K562 (cell line): Measurements from ENCODE around the gene NXPH4. TPM values are rescaled to one million over a fixed set of nuclear protein-coding genes. Genes with fewer than 3 reads are reported as not detected.

Source experiments
- ARHGAP35 ChIP-seq: fragments of 450-650 bp; IDR thresholded peaks from 2 replicates; pipeline ENCODE4 v1.6.1; 2018; ENCODE audit not compliant: partially characterized antibody
- EP300 ChIP-seq: IDR thresholded peaks from 2 replicates; pipeline ENCODE4 v1.6.1; 2012; ENCODE audit warnings: low read length, improper control_type of control experiment
- EP400 ChIP-seq: fragments of 450-650 bp; IDR thresholded peaks from 2 replicates; pipeline ENCODE4 v1.6.1; 2017; ENCODE audit warnings: antibody characterized with exemption, mild to moderate bottlenecking, moderate library complexity
- FOXJ2 ChIP-seq: fragments of 200-800 bp; sonication (Bioruptor generic); IDR thresholded peaks from 2 replicates; pipeline ENCODE4 v1.6.1; 2016; ENCODE audit warnings: missing genetic modification characterization, missing compliant biosample characterization
- GTF2F1 ChIP-seq: IDR thresholded peaks from 2 replicates; pipeline ENCODE4 v1.6.1; 2011; ENCODE audit warnings: low read depth, low read length, improper control_type of control experiment
- HNRNPLL ChIP-seq: fragments of 200-400 bp; formaldehyde crosslinking; IDR thresholded peaks from 2 replicates; pipeline ENCODE4 v1.6.1; 2017; ENCODE audit warnings: low read length, low read depth, mild to moderate bottlenecking; ENCODE audit not compliant: poor library complexity, severe bottlenecking
- MCM2 ChIP-seq: fragments of 450-650 bp; IDR thresholded peaks from 2 replicates; pipeline ENCODE4 v1.6.1; 2017; ENCODE audit warnings: low read depth, mild to moderate bottlenecking
- TARDBP ChIP-seq: fragments of 450-650 bp; IDR thresholded peaks from 2 replicates; pipeline ENCODE4 v1.6.1; 2016
- ZNF134 ChIP-seq: fragments of 250-450 bp; sonication (Bioruptor Pico); conservative IDR thresholded peaks from 2 replicates; pipeline ENCODE4 v1.4.0; 2020
- ZNF224 ChIP-seq: sonication (generic); formaldehyde crosslinking; IDR thresholded peaks from 2 replicates; pipeline ENCODE4 v1.8.0; 2022; ENCODE audit warnings: mild to moderate bottlenecking, missing genetic modification reagents
- ZNF408 ChIP-seq: fragments of 250-450 bp; sonication (Bioruptor Pico); IDR thresholded peaks from 2 replicates; pipeline ENCODE4 v1.4.0; 2020; ENCODE audit warnings: low read depth, mild to moderate bottlenecking, moderate library complexity
- ZNF696 ChIP-seq: fragments of 250-450 bp; sonication (Bioruptor Pico); conservative IDR thresholded peaks from 2 replicates; pipeline ENCODE4 v1.4.0; 2020; ENCODE audit warnings: mild to moderate bottlenecking, moderate library complexity
- polyA plus RNA-seq, 8 experiments: library from polyadenylated mRNA; depleted of rRNA in 4 of 8; stranded (reverse) in 5 of 8; unstranded in 3 of 8; fragments of >200 nt; fragmentation: Nextera tagmentation in 2 of 8; fragmentation: Illumina TruSeq in 1 of 8; extraction: Ambion mirVana in 2 of 8; extraction: Trizol in 1 of 8; gene quantifications; 2 replicates each; pipeline versions ENCODE4 v1.2.1 to v1.2.3, GENCODE V29; 2011 to 2014; ENCODE audit warnings: inconsistent platforms in 1 of 8, missing spikeins in 1 of 8
- total RNA-seq, 7 experiments: library from RNA; depleted of rRNA in 6 of 7; stranded (reverse); fragments of >200 nt in 6 of 7; fragmentation: Illumina TruSeq in 2 of 7; extraction: Trizol in 2 of 7; gene quantifications; 2 replicates each; pipeline versions ENCODE4 v1.2.1 to v1.2.3, GENCODE V29; 2011 to 2021; ENCODE audit warnings: low replicate concordance in 1 of 7
- TF ChIP-seq, protein P1 (sequence below): sonication (generic); formaldehyde crosslinking; IDR thresholded peaks from 2 replicates; pipeline ENCODE4 v1.8.1; 2023; ENCODE audit warnings: missing genetic modification reagents, mild to moderate bottlenecking, borderline replicate concordance
- TF ChIP-seq, protein P2 (sequence below), 2 experiments: fragments of 250-450 bp in 1 of 2; fragments of 450-650 bp in 1 of 2; sonication (Bioruptor Pico) in 1 of 2; IDR thresholded peaks; 2 replicates each; pipeline versions ENCODE4 v1.6.1 to v1.8.0; 2016 to 2021; ENCODE audit warnings: mild to moderate bottlenecking in 2 of 2, moderate library complexity in 2 of 2, missing compliant biosample characterization in 1 of 2, missing genetic modification characterization in 1 of 2
- TF ChIP-seq, protein P3 (sequence below): IDR thresholded peaks from 2 replicates; pipeline ENCODE4 v1.6.1; 2014; ENCODE audit warnings: antibody characterized with exemption
- TF ChIP-seq, protein P4 (sequence below), 2 experiments: IDR thresholded peaks; 2 replicates each; pipeline ENCODE4 v1.6.1; 2011; ENCODE audit warnings: borderline replicate concordance in 1 of 2, control low read depth in 1 of 2, low read depth in 1 of 2, low read length in 1 of 2, mild to moderate bottlenecking in 1 of 2, mixed read lengths in 1 of 2, moderate library complexity in 1 of 2; ENCODE audit not compliant: insufficient read depth in 1 of 2, insufficient read length in 1 of 2, poor library complexity in 1 of 2, severe bottlenecking in 1 of 2; ENCODE audit errors: extremely low read depth in 1 of 2
- TF ChIP-seq, protein P5 (sequence below): IDR thresholded peaks from 2 replicates; pipeline ENCODE4 v1.6.1; 2012; ENCODE audit warnings: low read depth, low read length, improper control_type of control experiment, borderline replicate concordance

Gene NXPH4
- total and polyA plus RNA-seq, 9 of the 15 experiments (the other 6 are each of a cell fraction or from before 2014, with no cell fraction given), result 0.49 to 2.7 (median 1.1) TPM; not detected in 4

DNA sequence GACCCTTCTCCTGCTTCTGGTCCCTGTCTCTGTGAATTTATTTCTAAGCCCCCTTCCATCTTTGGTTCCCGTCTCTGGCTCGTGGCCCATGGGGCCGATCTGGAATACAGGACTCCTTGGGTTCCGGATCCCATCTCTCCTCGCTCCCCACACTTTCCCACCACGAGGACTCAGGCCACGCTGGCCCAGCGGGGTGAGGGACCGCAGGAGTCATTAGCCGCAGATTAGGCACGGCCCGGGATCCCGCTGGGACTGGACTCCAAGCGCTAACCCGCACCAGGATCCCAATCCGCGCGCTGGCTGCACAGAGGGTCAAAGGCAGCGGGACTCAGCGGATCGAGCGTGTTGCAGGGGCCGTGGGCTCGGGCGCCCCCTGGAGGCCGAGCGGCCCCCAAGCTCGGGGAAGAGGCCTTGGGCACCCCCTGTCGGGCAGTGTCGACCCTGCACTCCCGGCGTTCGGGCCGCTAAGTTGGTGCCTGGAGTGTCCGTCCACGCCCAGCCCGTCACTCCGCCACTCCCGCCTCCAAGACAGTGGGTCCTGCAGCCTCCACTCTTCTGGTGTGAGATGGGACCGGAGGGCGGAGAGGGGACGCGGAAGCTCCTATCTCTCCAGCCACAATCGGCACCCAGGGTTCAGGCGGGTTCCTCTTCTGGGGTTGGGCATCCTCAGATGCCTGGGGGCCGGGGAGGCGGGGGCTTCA lies 22.4 kb downstream of the NXPH4 start (continued):
- TF ChIP-seq HNRNPLL (peak; percentile 29), ARHGAP35 (no peak), TARDBP (peak; percentile 41; the same call in 1 of the 2 replicates), ZNF134 (CRISPR knock-in tag) (no peak), FOXJ2 (tag) (no peak), ZNF408 (CRISPR knock-in tag) (no peak), EP400 (peak; percentile 33; the same call in 1 of the 2 replicates), ZNF224 (CRISPR knock-in tag) (no peak), MCM2 (no peak), GTF2F1 (no peak), ZNF696 (CRISPR knock-in tag) (no peak), EP300 (peak; percentile 6; the same call in 1 of the 2 replicates)
- TF ChIP-seq, protein P1, sequence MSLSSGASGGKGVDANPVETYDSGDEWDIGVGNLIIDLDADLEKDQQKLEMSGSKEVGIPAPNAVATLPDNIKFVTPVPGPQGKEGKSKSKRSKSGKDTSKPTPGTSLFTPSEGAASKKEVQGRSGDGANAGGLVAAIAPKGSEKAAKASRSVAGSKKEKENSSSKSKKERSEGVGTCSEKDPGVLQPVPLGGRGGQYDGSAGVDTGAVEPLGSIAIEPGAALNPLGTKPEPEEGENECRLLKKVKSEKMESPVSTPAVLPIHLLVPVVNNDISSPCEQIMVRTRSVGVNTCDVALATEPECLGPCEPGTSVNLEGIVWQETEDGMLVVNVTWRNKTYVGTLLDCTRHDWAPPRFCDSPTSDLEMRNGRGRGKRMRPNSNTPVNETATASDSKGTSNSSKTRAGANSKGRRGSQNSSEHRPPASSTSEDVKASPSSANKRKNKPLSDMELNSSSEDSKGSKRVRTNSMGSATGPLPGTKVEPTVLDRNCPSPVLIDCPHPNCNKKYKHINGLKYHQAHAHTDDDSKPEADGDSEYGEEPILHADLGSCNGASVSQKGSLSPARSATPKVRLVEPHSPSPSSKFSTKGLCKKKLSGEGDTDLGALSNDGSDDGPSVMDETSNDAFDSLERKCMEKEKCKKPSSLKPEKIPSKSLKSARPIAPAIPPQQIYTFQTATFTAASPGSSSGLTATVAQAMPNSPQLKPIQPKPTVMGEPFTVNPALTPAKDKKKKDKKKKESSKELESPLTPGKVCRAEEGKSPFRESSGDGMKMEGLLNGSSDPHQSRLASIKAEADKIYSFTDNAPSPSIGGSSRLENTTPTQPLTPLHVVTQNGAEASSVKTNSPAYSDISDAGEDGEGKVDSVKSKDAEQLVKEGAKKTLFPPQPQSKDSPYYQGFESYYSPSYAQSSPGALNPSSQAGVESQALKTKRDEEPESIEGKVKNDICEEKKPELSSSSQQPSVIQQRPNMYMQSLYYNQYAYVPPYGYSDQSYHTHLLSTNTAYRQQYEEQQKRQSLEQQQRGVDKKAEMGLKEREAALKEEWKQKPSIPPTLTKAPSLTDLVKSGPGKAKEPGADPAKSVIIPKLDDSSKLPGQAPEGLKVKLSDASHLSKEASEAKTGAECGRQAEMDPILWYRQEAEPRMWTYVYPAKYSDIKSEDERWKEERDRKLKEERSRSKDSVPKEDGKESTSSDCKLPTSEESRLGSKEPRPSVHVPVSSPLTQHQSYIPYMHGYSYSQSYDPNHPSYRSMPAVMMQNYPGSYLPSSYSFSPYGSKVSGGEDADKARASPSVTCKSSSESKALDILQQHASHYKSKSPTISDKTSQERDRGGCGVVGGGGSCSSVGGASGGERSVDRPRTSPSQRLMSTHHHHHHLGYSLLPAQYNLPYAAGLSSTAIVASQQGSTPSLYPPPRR (CRISPR knock-in tag), result 0 out of 2 replicates have a peak, but pooled peaks have one; percentile 52
- TF ChIP-seq, protein P2, sequence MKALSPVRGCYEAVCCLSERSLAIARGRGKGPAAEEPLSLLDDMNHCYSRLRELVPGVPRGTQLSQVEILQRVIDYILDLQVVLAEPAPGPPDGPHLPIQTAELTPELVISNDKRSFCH (CRISPR knock-in tag; IDR thresholded peaks at IDR 0.05), result no peak
- TF ChIP-seq, protein P2 (tag; IDR thresholded peaks at IDR 0.05), result 0 out of 2 replicates have a peak, but pooled peaks have one; percentile 14
- TF ChIP-seq, protein P3, sequence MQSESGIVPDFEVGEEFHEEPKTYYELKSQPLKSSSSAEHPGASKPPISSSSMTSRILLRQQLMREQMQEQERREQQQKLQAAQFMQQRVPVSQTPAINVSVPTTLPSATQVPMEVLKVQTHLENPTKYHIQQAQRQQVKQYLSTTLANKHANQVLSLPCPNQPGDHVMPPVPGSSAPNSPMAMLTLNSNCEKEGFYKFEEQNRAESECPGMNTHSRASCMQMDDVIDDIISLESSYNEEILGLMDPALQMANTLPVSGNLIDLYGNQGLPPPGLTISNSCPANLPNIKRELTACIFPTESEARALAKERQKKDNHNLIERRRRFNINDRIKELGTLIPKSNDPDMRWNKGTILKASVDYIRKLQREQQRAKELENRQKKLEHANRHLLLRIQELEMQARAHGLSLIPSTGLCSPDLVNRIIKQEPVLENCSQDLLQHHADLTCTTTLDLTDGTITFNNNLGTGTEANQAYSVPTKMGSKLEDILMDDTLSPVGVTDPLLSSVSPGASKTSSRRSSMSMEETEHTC, result no peak
- TF ChIP-seq, protein P4, sequence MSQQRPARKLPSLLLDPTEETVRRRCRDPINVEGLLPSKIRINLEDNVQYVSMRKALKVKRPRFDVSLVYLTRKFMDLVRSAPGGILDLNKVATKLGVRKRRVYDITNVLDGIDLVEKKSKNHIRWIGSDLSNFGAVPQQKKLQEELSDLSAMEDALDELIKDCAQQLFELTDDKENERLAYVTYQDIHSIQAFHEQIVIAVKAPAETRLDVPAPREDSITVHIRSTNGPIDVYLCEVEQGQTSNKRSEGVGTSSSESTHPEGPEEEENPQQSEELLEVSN (IDR thresholded peaks at IDR 0.05; ENCODE audit: borderline replicate concordance in 1 of 2, extremely low read depth in 1 of 2, insufficient read depth in 1 of 2, insufficient read length in 1 of 2, low read depth in 1 of 2, low read length in 1 of 2, poor library complexity in 1 of 2, severe bottlenecking in 1 of 2), result peak; percentile 46 to 60
- TF ChIP-seq, protein P5, sequence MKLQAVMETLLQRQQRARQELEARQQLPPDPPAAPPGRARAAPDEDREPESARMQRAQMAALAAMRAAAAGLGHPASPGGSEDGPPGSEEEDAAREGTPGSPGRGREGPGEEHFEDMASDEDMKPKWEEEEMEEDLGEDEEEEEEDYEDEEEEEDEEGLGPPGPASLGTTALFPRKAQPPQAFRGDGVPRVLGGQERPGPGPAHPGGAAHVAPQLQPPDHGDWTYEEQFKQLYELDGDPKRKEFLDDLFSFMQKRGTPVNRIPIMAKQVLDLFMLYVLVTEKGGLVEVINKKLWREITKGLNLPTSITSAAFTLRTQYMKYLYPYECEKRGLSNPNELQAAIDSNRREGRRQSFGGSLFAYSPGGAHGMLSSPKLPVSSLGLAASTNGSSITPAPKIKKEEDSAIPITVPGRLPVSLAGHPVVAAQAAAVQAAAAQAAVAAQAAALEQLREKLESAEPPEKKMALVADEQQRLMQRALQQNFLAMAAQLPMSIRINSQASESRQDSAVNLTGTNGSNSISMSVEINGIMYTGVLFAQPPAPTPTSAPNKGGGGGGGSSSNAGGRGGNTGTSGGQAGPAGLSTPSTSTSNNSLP, result no peak
